ENCODE data around the gene KRT85.
"Not testable (repeated sequence)": the region's sequence is repeated elsewhere in the genome, so short reads cannot be mapped to it uniquely, and the experiment has no call there.

KRT85 gene

DNA sequence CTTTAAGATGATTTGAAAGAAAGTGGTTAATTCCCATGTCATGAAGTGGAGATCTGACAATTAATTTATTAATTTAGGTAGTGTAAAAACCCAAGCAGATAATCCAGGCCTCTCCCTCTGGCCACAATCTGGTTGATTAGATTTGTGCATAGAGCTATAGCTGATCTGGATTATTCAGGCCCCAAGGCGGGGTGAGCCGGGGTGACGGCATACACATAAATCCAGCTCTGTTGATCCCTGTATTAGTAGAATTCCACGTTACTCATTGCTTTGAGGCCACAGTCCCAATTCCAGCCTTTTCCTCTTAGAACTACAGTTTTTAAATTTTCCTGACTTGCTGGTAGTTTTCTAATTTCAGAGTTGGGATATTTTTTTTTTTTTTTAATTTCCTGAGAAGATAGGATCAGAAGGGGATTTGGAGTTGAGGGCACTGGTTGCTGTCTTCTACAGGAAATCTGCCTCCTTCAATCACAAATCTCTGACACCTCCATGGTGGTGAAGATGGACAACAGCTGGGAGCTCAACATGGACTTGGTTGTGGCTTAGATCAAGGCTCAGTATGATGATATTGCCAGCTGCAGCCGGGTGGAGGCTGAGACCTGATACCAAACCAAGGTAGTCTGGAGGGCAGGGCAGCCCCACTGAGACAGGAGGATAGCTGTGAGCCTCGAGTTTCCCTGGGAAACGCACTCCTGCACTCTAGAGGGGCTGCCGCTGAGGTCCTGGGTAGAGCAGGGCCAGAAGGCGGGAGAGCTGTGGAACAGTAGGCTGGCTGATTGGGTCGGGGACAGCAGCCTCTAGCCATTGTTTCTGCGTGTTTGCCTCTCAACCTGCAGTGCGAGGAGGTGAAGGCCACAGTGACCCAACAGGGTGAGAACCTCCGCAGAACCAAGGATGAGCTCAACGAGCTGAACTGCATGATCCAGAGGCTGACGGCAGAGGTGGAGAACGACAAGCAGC lies 19.4 kb downstream of the KRT85 start:
- DNase-seq, result no peak

DNA sequence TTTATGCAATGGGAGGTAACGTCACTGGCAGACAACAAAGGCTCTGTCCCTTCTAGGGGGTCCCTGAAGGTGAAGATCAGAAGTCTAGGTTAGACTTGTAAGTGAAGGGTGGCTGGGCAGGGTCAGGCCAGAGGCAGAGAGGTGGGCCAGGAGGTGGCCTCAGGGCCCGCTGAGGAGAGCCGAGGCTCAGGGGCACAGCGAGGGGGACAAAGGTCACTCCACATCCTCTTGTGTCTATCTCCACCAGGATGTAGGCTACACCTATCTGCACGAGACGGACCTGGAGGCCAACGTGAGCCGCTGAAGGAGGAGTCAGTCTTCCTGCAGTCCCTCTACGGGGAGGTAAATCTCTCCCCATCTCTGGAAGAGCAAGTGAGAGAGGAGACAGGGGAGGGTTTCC lies 20.3 kb downstream of the KRT85 start:
- DNase-seq, result no peak

DNA sequence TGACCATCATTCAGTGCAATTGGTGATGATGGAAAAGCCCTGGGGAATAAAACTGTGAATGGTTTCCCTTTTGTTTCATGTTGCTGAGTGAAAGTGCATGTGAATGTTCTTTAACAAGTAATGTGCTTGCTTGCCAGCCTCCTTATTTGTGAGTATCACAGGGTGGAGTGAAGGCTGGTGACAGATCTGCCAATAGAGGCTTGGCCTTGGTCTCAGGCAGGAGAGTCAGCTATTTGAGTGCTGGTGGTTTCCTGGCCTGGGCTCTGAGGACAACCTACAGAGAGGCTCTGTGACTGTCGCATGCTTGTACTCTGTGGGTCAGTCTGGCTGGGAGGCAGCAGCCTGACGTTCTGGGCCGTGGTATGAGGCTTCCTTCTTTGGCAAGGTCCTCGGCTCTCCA lies 20.7 kb downstream of the KRT85 start:
- DNase-seq, result no peak

DNA sequence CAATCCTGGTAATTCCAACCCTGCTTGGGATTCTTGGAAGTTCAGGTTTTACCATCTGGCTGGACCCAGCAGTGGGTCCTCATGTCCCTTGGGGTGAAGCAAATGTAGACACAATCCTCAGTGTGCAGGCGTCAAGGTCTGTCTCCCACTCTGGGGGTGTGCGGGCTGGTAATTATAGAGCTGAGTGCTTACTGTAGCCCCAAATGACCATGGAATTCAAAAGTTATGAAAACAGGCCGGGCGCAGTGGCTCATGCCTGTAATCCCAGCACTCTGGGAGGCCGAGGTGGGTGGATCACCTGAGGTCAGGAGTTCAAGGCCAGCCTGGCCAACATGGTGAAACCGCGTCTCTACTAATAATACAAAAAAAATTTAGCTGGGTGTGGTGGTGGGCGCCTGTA lies 22.2 kb downstream of the KRT85 start:
- DNase-seq, result not testable (repeated sequence)

DNA sequence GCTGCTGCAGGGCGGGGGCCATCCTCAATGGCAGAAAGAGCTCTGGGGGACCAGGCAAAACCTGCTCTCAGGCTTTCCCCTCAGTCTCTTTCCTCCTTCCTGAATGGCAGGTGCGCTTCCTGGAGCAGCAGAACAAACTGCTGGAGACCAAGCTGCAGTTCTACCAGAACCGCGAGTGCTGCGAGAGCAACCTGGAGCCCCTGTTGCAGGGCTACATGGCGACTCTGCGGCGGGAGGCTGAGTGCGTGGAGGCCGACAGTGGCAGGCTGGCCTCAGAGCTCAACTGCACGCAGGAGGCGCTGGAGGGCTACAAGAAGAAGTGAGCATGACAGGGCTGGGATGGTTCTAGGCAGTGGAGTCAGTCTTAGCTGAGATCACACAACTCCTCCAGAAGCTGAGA lies 23.2 kb downstream of the KRT85 start:
- DNase-seq, result no peak

DNA sequence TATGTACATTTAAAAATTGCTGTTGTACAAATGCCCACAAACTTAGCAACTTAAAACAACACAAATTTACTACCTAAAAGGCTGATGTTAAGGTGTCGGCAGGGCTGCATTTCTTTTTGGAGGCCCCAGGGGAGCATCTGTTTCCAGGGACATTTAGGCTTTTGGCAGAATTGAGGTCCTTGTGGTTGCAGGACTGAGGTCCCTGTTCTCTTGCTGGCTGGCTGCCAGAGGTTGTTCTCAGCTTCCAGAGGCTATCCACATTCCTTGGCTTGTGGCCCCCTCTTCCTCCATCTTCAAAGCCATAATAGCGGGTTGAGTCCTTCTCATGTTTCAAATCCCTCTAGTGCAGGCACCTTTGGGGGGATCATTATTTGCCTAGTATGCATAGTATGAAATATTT lies 23.7 kb downstream of the KRT85 start:
- DNase-seq, result no peak

DNA sequence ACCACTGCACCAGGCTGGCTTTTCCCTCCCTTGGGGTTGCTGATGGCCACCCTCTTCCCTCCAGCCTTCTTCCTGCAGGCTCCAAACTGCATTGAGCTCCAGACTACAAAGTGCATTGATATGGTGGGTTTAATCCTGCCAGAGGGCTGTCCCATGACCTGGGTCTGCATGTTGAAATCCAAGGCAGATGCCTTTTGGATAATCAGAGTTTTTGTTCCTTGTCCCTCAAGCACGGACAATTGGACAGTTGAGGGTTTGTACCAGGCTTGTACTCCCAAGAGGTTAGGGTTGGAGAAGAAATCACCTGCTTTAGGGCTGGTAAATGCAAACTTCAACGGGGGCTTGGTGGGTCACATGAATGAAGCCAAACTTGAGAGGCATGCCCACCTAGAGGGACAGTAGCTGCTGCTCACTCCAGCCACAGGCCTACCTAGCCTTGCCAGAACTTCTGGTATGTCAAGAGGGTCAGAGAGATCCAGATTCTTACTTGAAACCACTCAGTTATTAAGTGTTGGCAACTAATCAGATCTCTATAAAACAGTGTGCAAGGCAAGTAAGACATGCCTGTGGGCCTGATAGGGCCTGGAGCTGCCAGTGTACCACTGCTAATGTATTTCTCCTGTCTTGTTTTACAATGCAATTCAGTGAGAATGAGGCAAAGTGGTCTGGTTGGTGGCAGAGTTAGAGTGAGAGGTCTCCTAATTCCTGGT lies 24.3 kb downstream of the KRT85 start:
- DNase-seq, result no peak

DNA sequence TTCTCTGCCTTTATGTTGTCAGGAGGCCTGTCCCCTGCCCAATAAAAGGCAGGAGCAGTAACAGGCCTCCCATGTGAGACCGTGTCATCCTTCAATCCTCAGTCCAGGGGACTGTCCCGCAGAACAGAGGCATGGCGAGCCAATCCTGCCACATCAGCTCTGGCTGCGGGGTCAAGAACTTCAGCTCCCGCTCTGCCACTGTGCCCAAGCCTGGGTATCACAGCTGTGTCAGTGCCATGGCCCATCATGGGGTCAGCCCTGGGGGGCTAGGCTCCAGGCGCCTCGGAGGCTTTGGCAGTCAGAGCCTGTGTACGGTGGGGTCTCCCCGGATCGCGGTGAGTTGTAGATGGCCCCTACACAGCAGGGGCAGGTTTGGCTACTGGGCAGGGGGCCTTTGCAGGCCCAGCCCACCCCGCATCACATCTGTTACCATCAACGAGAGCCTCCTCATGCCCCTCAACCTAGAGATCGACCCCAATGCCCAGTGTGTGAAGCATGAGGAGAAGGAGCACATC lies 26.2 kb downstream of the KRT85 start:
- DNase-seq, result no peak

DNA sequence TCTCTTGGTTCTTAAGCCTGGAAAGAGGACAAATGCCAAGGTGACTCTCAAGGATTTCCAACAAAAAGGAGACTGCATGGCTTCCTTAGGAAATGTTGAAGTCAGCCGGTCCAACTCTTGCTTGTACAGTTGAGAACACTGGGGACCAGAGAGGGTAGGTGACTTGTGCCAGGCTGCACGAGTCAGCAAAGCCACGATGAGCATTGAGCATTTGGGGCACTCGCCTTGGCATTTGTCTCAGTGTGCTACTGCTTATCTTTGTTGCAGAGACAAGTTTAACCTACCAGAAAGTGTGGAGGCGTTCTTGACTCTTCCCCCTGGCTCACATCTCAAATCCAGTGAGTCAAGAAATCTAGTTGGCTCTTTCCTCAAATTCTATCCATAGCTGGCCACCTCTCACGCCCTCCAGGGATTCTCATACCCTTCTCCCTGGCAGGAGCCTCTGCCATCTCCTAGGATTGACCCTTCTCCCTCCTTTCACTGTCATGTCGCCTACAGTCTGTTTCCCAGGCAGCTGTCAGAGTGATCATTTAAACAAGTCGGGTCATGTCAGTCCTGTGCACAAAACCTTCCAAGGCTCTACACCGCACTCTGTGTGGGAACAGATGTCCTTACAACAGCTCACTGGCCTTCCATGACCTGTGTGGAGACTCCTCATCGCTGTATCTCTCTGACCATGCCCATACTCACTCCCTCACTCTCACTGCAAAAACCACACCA lies 28.9 kb downstream of the KRT85 start:
- no peak for DNase-seq

DNA sequence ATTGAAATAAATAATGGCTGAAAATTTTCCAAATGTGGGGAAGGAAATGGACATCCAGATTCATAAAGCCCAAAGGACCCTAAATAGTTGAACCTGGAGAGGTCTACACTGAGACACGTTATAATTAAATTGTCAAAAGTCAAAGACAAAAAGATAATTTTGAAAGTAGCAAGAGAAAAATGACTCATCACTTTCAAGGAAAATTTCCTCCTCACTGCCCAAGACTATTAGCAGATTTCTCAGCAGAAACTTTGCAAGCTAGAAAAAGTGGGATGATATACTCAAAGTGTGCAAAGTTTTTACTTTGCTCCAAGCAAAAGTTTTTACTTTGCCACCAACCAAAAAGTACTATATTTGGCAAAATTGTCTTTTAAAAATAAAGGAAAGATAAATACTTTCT lies 30.2 kb downstream of the KRT85 start:
- no peak for DNase-seq

DNA sequence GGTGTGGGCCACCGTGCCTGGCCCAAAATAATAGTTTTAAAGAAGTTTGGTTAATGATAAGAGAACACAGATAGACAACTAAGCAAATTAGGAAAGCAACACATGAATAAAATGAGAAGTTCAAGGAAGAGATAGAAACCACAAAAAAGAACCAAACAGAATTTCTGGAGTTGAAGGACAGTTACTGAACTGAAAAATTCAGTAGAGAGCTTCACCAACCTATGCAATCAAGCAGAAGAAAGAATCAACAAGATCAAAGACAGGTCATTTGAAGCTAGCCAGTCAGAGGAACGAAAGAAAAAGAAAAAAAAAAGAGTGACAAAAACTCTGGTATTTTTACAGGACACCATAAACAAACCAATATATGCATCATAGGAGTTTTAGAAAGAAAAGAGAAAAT lies 30.6 kb downstream of the KRT85 start:
- no peak for DNase-seq

DNA sequence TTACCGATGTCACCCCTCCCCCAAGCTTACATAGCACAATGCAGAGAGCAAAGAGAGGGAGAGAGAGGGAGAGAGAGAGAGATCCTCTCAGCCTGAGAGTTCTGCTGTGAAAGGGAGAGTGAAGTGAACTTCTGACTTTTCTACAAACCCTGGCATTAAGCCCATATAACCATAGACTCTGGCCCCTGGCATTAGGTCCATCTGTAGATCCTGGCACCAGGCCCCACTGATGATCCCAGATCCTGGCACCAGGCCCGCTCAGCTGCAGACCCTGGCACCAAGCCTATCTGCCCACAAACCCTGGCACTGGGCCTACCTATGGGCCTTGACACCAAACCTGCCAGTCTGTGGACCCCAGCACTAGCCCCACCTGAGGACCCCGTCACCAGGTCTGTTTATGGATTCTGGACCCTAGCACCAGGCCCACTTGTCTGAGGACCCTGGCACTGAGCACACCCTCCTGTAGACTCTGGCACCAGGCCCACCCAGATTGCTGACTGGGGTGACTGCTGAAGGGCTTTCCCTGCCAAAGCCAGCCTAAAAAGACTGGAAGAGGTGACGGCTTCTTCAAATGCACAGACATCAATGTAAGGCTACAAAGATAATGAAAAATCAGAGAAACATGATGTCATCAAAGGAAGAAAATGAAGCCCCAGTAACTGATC lies 31.6 kb downstream of the KRT85 start:
- no peak for DNase-seq

DNA sequence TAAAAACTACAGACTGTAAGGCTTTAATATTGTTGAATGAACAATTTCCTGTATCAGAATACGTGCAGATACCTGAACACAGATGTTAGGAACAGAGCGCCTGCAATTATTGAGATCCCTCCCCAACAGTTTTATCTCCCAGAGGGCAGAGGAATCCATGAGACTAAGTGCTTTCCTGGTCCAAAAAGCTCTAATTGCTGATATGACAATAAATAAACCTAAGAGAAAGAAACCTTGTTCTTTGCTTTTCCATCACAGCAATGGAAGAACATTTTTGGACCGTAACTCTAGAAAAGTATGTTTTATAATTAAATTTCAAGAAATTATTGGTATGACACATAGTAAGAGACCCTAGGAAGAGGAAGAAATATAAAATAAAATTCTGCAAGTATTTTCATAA lies 33.1 kb downstream of the KRT85 start:
- DNase-seq, result no peak

DNA sequence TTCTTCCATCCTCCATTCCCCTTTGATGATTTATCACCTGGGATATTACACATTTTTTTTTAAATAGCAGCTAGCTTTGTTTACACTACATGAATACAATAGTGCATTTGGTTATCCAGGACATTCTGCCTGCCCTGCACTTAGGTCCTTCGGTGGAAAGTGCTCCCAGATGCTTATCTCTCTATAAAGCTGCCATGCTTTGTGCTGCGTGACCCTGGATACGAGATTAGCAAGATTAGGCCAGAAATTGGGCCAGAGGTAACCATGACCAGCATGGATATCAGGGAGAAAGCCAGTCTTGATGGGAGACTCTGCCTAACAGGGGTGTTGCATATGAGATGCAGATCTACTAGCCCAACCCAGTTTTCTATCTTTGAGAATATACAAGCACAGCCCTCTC lies 34.0 kb downstream of the KRT85 start:
- no peak for DNase-seq

DNA sequence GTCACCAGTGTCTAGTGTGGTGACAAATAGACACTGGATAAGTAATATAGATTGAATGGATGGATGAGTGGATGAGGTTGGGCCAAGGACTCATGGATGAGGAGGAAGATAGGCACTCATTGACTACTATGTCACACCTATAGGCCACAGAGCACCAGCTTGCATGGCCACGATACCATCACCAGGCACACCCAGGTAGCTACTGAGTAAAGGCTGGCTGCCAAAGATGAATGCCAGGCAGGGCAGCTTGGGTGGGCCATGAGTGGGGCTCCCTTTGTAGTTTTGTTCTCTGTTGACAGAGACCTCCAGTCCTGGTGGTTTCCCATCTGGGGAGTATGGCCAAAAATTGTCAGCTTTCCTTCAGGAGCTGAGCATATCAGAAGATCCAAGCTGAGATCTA lies 34.9 kb downstream of the KRT85 start:
- DNase-seq, result no peak

DNA sequence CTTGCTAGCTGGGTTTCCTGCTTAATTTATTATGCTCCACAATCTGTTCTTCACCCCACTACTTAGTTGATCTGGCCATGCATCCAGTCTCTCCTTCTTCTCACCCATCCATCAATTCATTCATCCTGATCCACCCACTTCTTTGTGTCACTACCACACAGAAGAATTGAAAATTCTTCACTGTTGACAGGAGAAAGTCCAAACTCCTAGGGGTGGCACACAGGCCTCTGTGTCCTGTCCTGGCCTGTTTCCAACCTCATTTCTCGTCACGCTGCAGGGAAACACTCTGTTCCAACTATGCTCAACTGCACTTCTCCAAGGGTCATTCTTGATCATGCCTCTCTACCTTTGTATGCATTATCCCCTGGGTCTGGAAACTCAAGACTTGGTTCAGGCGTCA lies 35.4 kb downstream of the KRT85 start:
- no peak for DNase-seq

DNA sequence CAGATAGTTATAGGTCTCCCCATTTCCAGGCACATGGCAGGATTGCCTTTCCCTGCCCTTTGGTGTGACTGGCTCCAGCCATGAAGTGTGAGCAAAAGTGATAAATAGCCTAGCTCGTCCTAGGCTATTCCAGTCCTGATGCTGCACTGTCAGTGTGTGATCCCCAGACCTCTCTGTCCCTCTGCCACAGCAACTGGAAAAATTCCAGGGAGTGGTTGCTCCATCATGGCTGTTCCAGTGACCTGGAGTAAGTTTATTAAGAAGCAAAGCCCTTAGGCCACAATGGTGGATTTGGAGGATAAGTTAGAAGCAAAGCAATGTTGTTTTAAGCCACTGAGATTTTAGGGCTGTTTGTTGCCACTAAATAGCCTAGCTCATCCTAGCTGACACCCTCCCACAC lies 36.2 kb downstream of the KRT85 start:
- no peak for DNase-seq

DNA sequence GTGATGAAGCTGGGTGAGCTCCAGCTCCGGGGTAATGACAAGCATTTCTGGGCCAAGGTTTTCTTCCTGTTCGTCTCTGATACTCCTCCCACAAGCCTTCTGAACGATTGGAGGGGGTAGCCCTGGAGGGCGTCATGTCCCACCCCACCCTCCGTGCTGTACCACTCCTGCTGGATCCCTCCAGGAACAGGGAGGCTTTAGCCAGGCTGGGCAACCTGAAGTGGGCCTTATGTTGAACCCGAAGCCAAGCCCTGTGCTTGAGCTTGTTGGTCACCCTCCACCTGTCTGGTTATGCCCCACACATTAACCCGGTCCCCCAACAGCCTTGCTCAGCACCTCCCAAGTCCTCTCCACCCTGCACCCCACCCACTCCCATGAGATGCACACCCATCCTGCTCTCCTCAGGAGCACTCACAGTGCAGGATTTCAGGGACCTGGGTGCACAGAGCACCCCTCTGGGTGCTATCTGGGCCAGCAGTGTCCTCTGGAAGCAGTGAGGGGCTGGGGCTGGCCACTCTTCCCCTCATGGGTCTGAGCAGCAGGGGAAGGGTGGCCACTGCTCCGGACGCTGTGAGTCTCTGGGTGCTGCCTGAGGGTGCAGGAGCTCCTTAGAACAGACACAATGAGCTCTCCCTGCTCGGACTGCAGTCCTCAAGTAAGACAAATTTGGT lies 39.3 kb downstream of the KRT85 start:
- no peak for DNase-seq

DNA sequence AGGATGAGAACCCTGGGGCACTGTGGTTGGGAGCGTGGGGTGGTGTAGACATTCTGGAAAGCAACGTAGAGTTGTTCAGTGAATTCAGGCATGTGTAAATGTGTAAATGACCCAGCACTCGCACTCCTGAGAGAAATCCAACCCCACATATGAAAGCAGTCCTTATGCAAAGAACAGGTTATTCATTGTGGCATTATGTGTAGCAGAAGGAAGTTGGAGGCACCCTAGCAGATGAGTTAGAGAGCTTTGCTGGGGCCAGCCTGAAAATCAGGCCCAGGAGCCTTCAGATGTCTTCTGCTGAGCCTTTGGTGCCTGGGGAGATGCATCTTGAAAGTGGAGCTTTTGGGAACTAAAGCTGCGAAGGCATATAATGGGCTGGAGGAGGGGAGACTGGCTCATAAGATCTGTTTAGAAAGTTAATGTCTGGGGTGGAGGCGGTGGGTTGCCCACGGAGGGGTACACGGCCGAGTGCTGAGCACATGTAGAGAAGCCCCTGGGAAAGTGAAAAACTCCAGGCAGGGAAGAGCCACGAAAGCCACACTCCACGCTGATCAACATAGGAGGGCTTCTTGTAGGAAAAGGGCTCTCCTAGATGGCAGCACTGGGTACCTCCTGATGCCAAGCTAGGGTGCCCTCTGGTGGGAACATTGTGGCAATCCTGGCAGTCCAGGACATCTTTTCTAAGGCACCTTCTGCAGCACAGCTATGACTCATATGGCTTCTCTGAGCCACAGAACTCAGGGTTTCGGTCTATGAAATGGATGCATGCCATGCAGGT lies 40.0 kb downstream of the KRT85 start:
- DNase-seq, result peak; percentile 77 to 89

DNA sequence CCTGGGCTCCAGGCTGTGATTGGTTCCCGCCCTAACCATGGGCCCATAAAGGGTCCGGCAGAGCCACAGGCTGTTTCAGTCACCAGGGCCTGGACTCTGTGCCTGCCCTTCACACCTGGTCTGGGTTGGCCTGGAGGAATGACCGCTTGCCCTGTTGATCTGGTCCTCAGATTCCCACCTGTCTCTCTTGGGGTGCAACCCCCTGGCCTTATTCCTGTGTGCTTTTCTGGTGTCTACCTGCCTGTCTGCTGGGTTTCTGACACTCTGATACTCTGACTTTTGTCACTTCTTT lies 43.2 kb downstream of the KRT85 start:
- no peak for DNase-seq

DNA sequence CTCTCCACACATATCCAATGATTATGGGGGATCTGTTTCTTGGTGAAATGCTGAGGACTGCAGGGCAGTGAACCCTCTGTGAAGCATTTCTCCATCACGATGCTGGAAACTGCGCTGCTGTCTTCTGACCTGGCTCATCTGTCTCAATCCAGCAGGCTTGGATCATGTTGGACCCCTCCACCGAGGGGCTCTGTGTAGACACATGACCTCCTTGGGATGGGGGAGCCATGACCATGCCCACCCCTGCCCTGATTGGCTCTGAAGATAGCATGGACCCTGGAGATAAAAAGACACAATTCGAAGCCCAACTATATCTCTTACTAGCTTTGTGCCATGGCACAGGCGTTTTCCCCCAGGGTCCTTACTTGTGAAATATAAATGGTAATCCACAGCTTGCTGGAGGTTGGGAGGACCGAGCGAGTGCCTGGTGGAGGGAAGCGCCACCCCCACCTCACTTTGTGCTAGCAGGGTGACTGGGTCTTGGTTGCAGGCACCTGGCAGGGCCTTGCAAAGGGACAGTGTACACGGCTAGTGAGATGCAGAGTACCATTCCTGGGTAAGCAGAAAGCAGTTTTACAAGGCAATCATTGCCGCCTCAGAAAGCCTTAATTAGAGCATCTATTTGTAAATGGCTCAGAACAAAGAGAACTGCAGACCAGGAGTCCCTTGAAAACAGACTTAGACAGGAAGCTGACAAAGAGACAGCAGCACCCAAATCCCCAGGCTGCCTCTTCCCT lies 43.7 kb downstream of the KRT85 start:
- DNase-seq, result no peak

Measured in AML-193 (cell line).